Stimulated activated CD8-positive, alpha-beta memory T cell treated with anti-CD3 and anti-CD28 coated beads, Interleukin-4, amount 100 ng/mL, for 48 hours (primary cell): Measurements from ENCODE around the gene ECT2.

Source experiments
- DNase-seq: peaks from one replicate; pipeline ENCODE4 v3.0.0-alpha.2; 2020

Gene ECT2

GRCh38 chr3:172868582-172869200, 118.2 kb downstream of the ECT2 start:
- DNase-seq = no peak

GRCh38 chr3:172869368-172869771, 118.8 kb downstream of the ECT2 start:
- DNase-seq = no peak

GRCh38 chr3:172869784-172870518, 119.4 kb downstream of the ECT2 start:
- DNase-seq = no peak
